Hepatocyte (in vitro differentiated cells): Measurements from ENCODE around the gene ZNF148. TPM values are rescaled to one million over a fixed set of nuclear protein-coding genes. Genes with fewer than 3 reads are reported as not detected.

ENCODE experiments used
- DNase-seq: peaks from one replicate; pipeline ENCODE4 v3.0.0-alpha.2; 2016; ENCODE audit warnings: low spot score
- H2AFZ ChIP-seq: fragments of 200-600 bp; sonication (generic); 2 replicates; pipeline ENCODE4 v1.6.0; 2016; ENCODE audit warnings: antibody characterized with exemption, mild to moderate bottlenecking
- H3K27ac ChIP-seq: fragments of 200-600 bp; sonication (generic); 2 replicates; pipeline ENCODE4 v1.5.1; 2016; ENCODE audit warnings: mild to moderate bottlenecking
- H3K27me3 ChIP-seq: fragments of 200-600 bp; sonication (generic); 2 replicates; pipeline ENCODE4 v1.6.1; 2016
- H3K36me3 ChIP-seq: fragments of 200-600 bp; sonication (generic); replicated peaks from 2 replicates; pipeline ENCODE4 v1.5.1; 2016; ENCODE audit warnings: low read depth; ENCODE audit not compliant: insufficient read depth
- H3K4me1 ChIP-seq: fragments of 200-600 bp; sonication (generic); 2 replicates; pipeline ENCODE4 v1.5.1; 2016; ENCODE audit warnings: mild to moderate bottlenecking, moderate library complexity; ENCODE audit not compliant: insufficient read depth
- H3K4me2 ChIP-seq: fragments of 200-600 bp; sonication (generic); 2 replicates; pipeline ENCODE4 v1.6.0; 2016
- H3K4me3 ChIP-seq: fragments of 200-600 bp; sonication (generic); 2 replicates; pipeline ENCODE4 v1.5.1; 2016; ENCODE audit warnings: mild to moderate bottlenecking
- H3K79me2 ChIP-seq: fragments of 200-600 bp; sonication (generic); 2 replicates; pipeline ENCODE4 v1.6.0; 2017; ENCODE audit warnings: mild to moderate bottlenecking
- H3K9me2 ChIP-seq: fragments of 200-600 bp; sonication (generic); replicated peaks from 2 replicates; pipeline ENCODE4 v1.6.0; 2017; ENCODE audit warnings: mild to moderate bottlenecking; ENCODE audit not compliant: insufficient read depth
- H3K9me3 ChIP-seq: fragments of 200-600 bp; sonication (generic); 2 replicates; pipeline ENCODE4 v1.5.1; 2016; ENCODE audit warnings: low read depth, mild to moderate bottlenecking
- H4K20me1 ChIP-seq: fragments of 200-600 bp; sonication (generic); 2 replicates; pipeline ENCODE4 v1.6.0; 2016; ENCODE audit warnings: mild to moderate bottlenecking; ENCODE audit not compliant: insufficient read depth, poor library complexity, severe bottlenecking
- CTCF ChIP-seq: fragments of 200-600 bp; sonication (generic); IDR thresholded peaks from 2 replicates; pipeline ENCODE4 v1.5.1; 2016; ENCODE audit warnings: antibody characterized with exemption, mild to moderate bottlenecking; ENCODE audit not compliant: poor library complexity
- EZH2 ChIP-seq: fragments of 200-600 bp; sonication (generic); IDR thresholded peaks from 2 replicates; pipeline ENCODE4 v1.6.1; 2016; ENCODE audit warnings: antibody characterized with exemption, mild to moderate bottlenecking, borderline replicate concordance
- EZH2phosphoT487 ChIP-seq: fragments of 200-600 bp; sonication (generic); IDR thresholded peaks from one replicate; pipeline ENCODE4 v1.6.1; 2018; ENCODE audit warnings: antibody characterized with exemption, mild to moderate bottlenecking, low read depth, moderate library complexity; ENCODE audit not compliant: unreplicated experiment, severe bottlenecking
- WGBS: methylation state at CpG from one replicate; pipeline ENCODE4 v1.1.6; 2016; ENCODE audit warnings: low lambda C conversion rate; ENCODE audit errors: missing lambda C conversion rate; 5-methylcytosine and 5-hydroxymethylcytosine counted together
- polyA plus RNA-seq: library from polyadenylated mRNA; unstranded; fragments of >200 nt; fragmentation: Nextera tagmentation; extraction: Ambion mirVana; gene quantifications from 2 replicates; pipeline ENCODE4 v1.2.1, GENCODE V29; 2016
- total RNA-seq: library from RNA; depleted of rRNA; stranded (reverse); fragments of >200 nt; gene quantifications from 2 replicates; pipeline ENCODE4 v1.2.3, GENCODE V29; 2014

ZNF148 gene
- total and polyA plus RNA-seq, 2 experiments from 2014 or later = 23.2 to 30.3 TPM

GRCh38 chr3:125213364-125213755 lies 161.8 kb downstream of the ZNF148 start:
- Histone ChIP-seq H3K27ac (no peak overlapping the region), H3K4me3 (no peak overlapping the region), H3K79me2 (no peaks in the 10 kb centered on the region), H2AFZ (peak overlapping the region; percentile 99), H3K4me1 (peaks cover 9% of the 10 kb centered on the region), H3K9me2 (no peaks in the 10 kb centered on the region), H3K36me3 (no peaks in the 10 kb centered on the region), H3K4me2 (peak overlapping the region; percentile 100), H4K20me1 (no peaks in the 10 kb centered on the region), H3K9me3 (no peaks in the 10 kb centered on the region), H3K27me3 (no peaks in the 10 kb centered on the region)
- DNase-seq = no peak
- TF ChIP-seq CTCF = no peak
- TF ChIP-seq EZH2phosphoT487 = no peak
- TF ChIP-seq EZH2 = no peak
- 94% methylated on average over 4 of the region's 4 CpGs for WGBS

GRCh38 chr3:125212509-125213363 lies 162.4 kb downstream of the ZNF148 start, which contains the start of gene SLC12A8:
SLC12A8 (minus strand) TSS chr3:125212748; CDS start chr3:125211349, 1,399 bp downstream.
- Histone ChIP-seq H4K20me1 (no peaks in the 10 kb centered on the region), H3K4me3 (peak within 1 kb of the TSS; percentile 72), H3K4me2 (peak within 1 kb of the TSS; percentile 100), H3K4me1 (peaks cover 5% of the 10 kb centered on the region), H3K79me2 (no peaks in the 10 kb centered on the region), H3K27me3 (no peaks in the 10 kb centered on the region), H3K27ac (peak within 1 kb of the TSS; percentile 46), H3K9me3 (no peaks in the 10 kb centered on the region), H3K9me2 (no peaks in the 10 kb centered on the region), H2AFZ (peak within 1 kb of the TSS; percentile 99), H3K36me3 (no peaks in the 10 kb centered on the region)
- TF ChIP-seq EZH2 (no peak), CTCF (no peak), EZH2phosphoT487 (no peak)
- DNase-seq = peak; percentile 47
- WGBS = 14% methylated on average over 42 of the region's 55 CpGs

- WGBS = 8% methylated on average over 5 of the region's 28 CpGs
- Histone ChIP-seq H3K27ac (peak overlapping the region; percentile 46), H3K36me3 (no peaks in the 10 kb centered on the region), H3K9me2 (no peaks in the 10 kb centered on the region), H3K27me3 (no peaks in the 10 kb centered on the region), H4K20me1 (no peaks in the 10 kb centered on the region), H3K4me3 (peak overlapping the region; percentile 72), H2AFZ (peak overlapping the region; percentile 99), H3K4me2 (peak overlapping the region; percentile 100), H3K4me1 (peaks cover 5% of the 10 kb centered on the region), H3K79me2 (no peaks in the 10 kb centered on the region), H3K9me3 (no peaks in the 10 kb centered on the region)
- DNase-seq = peak; percentile 49
- no peak for TF ChIP-seq EZH2phosphoT487
- TF ChIP-seq CTCF = no peak
- no peak for TF ChIP-seq EZH2
Observed at GRCh38 chr3:125212091-125212508, 163.0 kb downstream of the ZNF148 start.
